ENCODE data around the gene SLC25A22.

SLC25A22 gene

GRCh38 chr11:798093-798713 is at the start of gene SLC25A22:
SLC25A22 (minus strand) TSS chr11:798281; CDS start chr11:795006, 3,275 bp downstream.
- peak; percentile 54 for DNase-seq

GRCh38 chr11:847876-848275 is 49.8 kb upstream of the SLC25A22 start:
- DNase-seq = no peak

GRCh38 chr11:846496-847098 is 48.5 kb upstream of the SLC25A22 start:
- no peak for DNase-seq

- no peak for DNase-seq
Measured at GRCh38 chr11:845872-846495, 47.9 kb upstream of the SLC25A22 start.

- DNase-seq = no peak
Measured at GRCh38 chr11:844693-845644, 46.9 kb upstream of the SLC25A22 start.

GRCh38 chr11:843818-844692 is 46.0 kb upstream of the SLC25A22 start:
- no peak for DNase-seq

- no peak for DNase-seq
Measured at GRCh38 chr11:843086-843734, 45.1 kb upstream of the SLC25A22 start.

GRCh38 chr11:842370-843002 is 44.4 kb upstream of the SLC25A22 start, which contains the start of the genes POLR2L and TSPAN4:
POLR2L (minus strand) TSS chr11:842529; CDS start chr11:842508, 21 bp downstream.
TSPAN4 (plus strand) TSS chr11:842852; CDS start chr11:850305, 7,453 bp downstream.
- DNase-seq = peak; percentile 47

- DNase-seq = no peak
Measured at GRCh38 chr11:841981-842369, 43.9 kb upstream of the SLC25A22 start.

- DNase-seq = no peak
Measured at GRCh38 chr11:839875-840617, 42.0 kb upstream of the SLC25A22 start.

- no peak for DNase-seq
Measured at GRCh38 chr11:839280-839623, 41.2 kb upstream of the SLC25A22 start.

GRCh38 chr11:838441-839279 is 40.6 kb upstream of the SLC25A22 start:
- peak; percentile 36 for DNase-seq

- DNase-seq = no peak
Measured at GRCh38 chr11:837990-838307, 39.9 kb upstream of the SLC25A22 start.

- DNase-seq = no peak
Measured at GRCh38 chr11:837189-837989, 39.3 kb upstream of the SLC25A22 start.

GRCh38 chr11:836700-837099 is 38.6 kb upstream of the SLC25A22 start:
- no peak for DNase-seq

- no peak for DNase-seq
Measured at GRCh38 chr11:836274-836673, 38.2 kb upstream of the SLC25A22 start.

GRCh38 chr11:834371-835316 is 36.6 kb upstream of the SLC25A22 start:
- DNase-seq = no peak
